HL-60/S4 (cell line): ENCODE results near the gene UFD1.

Experiments
- in situ Hi-C: fragments of 300-500 bp; cut with MboI; formaldehyde crosslinking; loops from 2 replicates; pipeline ENCODE4 v1.14.3; 2022; ENCODE audit warnings: low sequenced_read_pairs

Gene UFD1

GRCh38 chr22:19498154-19498865 lies 19.3 kb upstream of the UFD1 start:
- in situ Hi-C loops, result no loop called here

GRCh38 chr22:19497245-19497644 lies 18.3 kb upstream of the UFD1 start:
- in situ Hi-C loops, result no loop called here

- in situ Hi-C loops, result no loop called here
Measured at GRCh38 chr22:19496324-19496630, 17.3 kb upstream of the UFD1 start.

- in situ Hi-C loops, result no loop called here
Measured at GRCh38 chr22:19495562-19496323, 16.8 kb upstream of the UFD1 start.

GRCh38 chr22:19494676-19495173 lies 15.7 kb upstream of the UFD1 start:
- in situ Hi-C loops, result no loop called here

- in situ Hi-C loops, result no loop called here
Measured at GRCh38 chr22:19494001-19494560, 15.1 kb upstream of the UFD1 start.

- in situ Hi-C loops, result no loop called here
Measured at GRCh38 chr22:19492504-19493174, 13.6 kb upstream of the UFD1 start.

GRCh38 chr22:19490628-19491230 lies 11.7 kb upstream of the UFD1 start:
- in situ Hi-C loops, result no loop called here

GRCh38 chr22:19488884-19489843 lies 10.2 kb upstream of the UFD1 start:
- in situ Hi-C loops, result no loop called here

- in situ Hi-C loops, result no loop called here
Measured at GRCh38 chr22:19488285-19488684, 9.3 kb upstream of the UFD1 start.

- in situ Hi-C loops, result no loop called here
Measured at GRCh38 chr22:19483481-19484244, 4.7 kb upstream of the UFD1 start.

- in situ Hi-C loops, result no loop called here
Measured at GRCh38 chr22:19482297-19482696, 3.3 kb upstream of the UFD1 start.

GRCh38 chr22:19480789-19481188 lies 1.8 kb upstream of the UFD1 start:
- in situ Hi-C loops, result no loop called here

GRCh38 chr22:19480173-19480568 lies 1.2 kb upstream of the UFD1 start:
- in situ Hi-C loops, result no loop called here

GRCh38 chr22:19479355-19480172 lies 571 bp upstream of the UFD1 start, which contains the start of gene CDC45:
Gene CDC45 (plus strand): TSS chr22:19479920. CDS start chr22:19479969, 49 bp downstream.
- in situ Hi-C loops, result no loop called here

GRCh38 chr22:19478045-19478900 lies 720 bp downstream of the UFD1 start:
- in situ Hi-C loops, result no loop called here

GRCh38 chr22:19477321-19478044 lies 1.5 kb downstream of the UFD1 start:
- in situ Hi-C loops, result no loop called here
